HG02588 (cell line): Measurements from ENCODE around the gene RBBP5.

Experiments
- ATAC-seq: cut with Tn5 transposase; IDR thresholded peaks from one replicate; pipeline ENCODE4 v1.9.1; 2021; ENCODE audit warnings: mild to moderate bottlenecking, moderate library complexity; ENCODE audit not compliant: unreplicated experiment

The RBBP5 gene

DNA sequence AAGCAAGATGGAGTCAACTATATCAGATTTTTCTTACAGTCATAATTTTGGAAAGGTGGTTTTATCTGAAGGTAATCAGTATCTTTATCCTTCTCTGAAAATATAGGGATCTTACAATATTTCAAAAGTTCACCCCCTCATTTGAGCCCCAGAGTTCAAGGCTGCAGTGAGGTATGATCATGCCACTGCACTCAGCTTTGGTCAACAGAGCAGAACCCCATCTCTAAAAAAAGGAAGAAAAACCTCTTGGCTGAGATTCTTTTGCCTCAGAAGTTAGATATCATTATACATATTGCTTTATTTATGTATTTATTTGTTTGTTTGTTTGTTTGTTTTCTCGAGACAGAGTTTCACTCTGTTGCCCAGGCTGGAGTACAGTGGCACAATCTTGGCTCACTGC lies 11.5 kb upstream of the RBBP5 start:
- no peak for ATAC-seq

DNA sequence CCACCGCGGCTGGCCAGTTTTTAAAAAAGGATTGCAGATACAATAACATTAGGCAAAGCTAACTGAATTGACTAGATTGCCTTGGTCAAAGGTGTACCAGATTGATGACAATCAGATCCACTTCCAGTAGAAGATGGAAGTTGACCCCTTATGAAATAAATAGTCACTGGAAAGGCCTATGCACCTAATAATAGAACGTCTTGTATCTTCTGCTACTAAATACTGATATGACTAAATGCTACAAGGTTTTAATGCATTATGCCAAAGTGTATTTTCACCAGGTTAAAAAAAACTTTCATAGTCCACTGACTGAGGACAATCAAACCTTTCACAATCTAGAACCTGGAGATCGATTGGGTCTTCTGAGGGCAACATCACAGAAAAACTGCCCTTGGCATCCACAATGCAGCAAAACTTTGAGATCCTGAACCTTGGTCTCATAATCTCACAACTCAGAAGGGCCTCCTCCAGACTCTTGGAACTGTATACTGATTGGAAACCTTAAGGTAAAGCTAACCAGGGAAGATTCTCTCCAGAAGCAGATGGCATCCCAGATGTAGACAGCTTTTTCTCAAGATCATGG lies 7.8 kb upstream of the RBBP5 start:
- no peak for ATAC-seq

- no peak for ATAC-seq
Measured at GRCh38 chr1:205128050-205128449, 6.3 kb upstream of the RBBP5 start.

GRCh38 chr1:205127646-205128045 lies 5.9 kb upstream of the RBBP5 start:
- no peak for ATAC-seq

DNA sequence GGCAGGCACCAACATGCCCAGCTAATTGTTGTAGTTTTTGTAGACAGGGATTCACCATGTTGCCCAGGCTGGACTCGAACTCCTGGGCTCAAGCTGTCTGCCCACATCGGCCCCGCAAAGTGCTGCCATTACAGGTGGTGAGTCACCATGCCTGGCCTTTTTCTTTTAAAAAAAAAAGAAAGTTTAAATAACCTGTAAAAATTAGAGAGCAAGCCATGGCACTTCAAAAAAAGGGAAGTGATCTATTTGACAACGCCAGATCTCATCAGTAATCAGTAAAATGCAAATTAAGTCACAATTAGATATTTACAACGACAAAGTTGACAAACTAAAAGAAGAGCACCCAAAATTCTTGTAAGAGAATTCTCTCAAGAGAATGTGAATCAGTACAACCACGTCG lies 2.9 kb upstream of the RBBP5 start:
- ATAC-seq, result no peak

DNA sequence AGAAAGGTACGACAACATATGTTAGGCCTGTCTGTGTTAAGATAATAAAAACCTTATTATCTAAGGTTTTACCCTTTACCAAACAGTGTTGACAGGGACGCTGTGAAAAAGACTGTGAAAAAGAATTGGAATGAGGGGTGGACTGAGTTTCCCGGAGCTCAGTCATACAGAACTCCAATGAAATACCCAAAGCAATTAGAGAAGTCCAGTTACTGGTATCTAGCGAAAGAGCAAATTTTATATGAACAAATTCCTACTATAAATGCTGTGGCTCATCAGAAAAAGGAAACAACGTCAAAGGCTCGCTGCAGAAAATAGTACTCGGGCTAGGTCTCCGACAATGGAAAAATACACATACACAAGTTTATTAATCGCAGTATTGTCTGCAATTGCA lies 708 bp upstream of the RBBP5 start:
- ATAC-seq, result peak; percentile 5

DNA sequence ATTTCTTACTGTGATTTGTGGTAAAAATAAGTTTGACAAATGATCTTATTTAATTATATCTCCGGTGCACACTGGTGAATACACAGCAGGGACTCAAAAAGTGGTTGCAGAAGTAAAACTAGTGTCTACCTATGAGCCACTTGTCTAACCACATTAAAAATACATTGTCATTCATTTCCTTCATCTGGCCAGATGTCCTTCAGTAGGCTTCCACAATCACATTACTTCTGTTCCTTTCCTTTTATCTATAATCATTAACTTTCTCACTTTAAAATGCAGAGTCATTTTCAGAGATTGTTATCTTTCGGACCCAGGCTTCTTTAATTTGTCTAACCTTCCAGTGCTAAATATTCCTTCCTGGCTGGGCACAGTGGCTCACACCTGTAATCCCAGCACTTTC lies 3.0 kb downstream of the RBBP5 start:
- ATAC-seq, result no peak

DNA sequence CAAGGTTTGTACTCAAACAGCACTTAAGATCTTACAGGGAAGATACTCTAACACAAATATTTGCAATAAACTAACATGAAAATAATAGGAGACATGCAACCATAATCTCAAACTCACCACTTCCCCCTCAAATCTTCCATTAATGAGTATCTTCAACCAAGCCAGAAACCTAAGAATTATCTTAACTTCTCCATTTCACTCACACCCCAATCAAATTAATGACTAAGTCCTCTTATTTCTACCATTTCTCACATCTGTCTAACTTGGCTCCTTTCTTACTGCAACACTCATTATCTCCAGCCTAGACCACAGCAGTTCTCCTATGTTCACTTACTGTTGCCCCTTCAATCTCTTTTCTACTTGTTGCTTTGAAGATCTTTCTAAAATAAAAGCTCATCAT lies 10.4 kb downstream of the RBBP5 start:
- no peak for ATAC-seq

DNA sequence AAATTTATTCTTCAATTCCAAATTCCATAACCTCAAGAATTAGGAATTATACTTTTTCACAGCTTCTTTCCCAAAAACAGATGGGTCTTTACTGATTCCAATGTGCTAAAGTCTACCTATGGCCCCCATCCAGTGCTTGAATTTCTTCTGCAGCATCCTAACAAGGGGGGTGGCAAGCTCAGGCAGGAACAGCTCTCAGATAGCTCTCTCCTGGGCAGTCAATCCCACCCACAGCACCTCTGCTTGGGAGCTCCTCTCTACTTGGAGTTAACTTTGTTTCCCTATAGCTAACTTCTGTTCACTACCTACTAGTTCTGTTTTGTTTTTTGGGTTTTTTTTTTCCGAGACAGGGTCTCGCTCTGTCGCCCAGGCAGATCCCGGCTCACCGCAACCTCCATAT lies 12.1 kb downstream of the RBBP5 start:
- no peak for ATAC-seq

GRCh38 chr1:205109269-205109668 lies 12.5 kb downstream of the RBBP5 start:
- no peak for ATAC-seq

DNA sequence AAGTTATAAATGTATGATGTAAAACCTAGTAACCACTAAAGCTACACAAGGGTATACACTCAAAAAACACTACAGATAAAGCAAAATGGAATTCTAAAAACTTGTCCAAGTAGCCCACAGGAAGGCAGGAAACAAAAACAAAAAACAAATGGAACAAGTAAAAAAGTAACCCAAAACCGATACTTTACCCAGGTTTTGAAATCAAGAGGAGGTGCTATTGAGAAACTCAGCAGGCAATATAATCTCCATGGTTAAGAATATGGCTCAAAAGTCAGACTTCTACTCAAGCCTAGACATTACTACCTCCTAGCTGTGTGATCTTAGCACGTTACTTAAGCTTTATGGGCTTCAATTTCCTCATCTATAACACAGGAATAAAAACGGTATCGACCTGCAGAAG lies 13.3 kb downstream of the RBBP5 start:
- no peak for ATAC-seq

DNA sequence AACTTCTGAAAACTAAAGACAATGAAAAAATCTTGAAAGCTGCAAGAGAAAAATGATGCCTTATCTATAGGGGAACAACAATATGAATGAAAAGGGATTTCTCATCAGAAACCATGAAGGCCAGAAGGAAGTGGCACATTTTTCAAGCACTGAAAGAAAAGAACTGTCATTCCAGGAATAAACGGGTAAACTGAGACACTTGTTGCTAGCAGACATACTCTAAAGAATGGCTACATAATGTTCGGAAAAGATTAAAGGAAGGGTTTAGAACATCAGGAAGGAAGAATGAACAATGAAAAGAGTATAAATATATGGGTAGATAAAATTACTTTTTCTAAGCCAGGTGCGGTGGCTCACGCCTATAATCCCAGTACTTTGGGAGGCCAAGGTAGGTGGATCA lies 14.5 kb downstream of the RBBP5 start:
- ATAC-seq, result no peak

DNA sequence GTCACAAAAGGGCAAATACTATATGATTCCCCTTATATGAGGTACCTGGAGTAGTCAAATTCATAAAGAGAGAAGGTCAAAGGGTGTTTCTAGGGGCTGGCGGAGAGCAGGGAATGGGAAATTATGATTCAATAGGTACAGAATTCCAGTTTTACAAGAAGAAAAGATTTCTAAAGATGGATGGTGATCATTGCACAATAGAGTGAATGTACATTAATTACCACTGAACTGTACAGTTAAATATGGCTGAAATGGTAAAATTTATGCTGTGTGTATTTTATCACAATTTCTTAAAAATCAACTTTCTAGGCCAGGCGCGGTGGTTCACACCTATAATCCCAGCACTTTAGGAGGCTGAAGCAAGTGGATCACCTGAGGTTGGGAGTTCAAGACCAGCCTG lies 19.4 kb downstream of the RBBP5 start:
- ATAC-seq, result no peak

DNA sequence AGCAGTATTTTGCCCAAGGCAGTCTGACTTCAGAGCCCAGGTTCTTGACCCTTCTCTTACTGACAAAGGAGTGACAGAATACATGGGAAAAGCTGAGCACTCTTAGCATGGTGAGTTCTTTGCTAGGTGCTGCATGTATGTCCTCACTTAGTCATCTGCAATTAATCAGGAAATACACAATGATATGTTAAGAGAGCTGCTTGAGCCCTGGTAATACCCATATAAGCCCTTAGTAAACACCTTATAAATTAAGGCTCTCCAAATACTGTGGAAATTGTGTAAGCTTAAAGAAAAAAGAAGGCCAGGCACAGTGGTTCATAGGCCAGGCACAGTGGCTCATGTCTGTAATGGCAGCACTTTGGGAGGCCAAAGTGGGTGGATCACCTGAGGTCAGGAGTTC lies 23.5 kb downstream of the RBBP5 start:
- ATAC-seq, result no peak

DNA sequence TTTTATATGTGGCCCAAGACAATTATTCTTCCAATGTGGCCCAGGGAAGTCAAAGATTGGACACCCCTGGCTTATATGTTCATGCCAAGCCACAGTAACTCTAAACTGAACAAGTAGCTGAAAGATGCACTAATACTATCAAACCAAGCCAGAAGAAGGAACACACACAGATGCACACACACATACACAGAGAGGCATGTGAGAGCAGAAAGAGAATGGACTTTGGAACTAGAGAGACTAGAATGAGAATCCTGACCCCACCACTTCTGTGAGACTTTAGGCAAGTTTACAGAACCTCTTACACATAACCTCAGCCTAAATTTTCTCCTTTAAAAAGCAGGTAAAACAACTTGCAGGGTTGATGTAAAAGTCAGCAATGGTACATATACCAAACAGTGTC lies 26.4 kb downstream of the RBBP5 start:
- no peak for ATAC-seq

DNA sequence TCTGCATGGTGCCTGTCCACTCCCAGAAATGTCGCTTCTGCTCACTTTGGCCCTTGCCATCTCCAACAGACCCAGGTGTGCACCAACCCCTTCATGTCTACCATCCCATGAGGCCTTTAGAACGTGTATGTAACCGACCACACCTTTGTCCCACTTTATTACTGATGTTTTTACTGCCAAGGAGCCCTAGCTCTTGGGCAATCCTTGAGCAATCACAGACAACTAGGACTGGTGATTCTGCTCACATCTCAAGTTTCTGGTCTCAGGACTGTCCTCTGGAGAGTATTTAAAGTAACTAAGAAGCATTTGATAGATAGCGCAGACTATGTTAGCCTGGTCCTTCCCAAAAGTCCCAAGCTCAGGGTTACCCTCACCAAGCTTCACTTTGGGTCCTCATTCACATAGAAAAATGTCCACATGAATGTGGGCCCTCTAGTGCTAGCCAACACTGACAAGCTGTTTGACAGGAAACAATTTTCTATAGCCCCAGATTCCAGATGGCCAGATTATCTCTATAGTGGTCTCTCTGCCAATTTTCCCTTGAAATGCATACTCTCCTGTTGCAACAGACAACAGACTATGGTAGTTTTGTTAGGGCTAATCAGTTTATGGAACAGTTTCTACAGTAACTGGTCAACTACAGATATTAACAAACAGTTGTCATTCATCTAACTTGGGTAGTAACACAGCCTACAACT lies 30.6 kb downstream of the RBBP5 start:
- ATAC-seq, result no peak

DNA sequence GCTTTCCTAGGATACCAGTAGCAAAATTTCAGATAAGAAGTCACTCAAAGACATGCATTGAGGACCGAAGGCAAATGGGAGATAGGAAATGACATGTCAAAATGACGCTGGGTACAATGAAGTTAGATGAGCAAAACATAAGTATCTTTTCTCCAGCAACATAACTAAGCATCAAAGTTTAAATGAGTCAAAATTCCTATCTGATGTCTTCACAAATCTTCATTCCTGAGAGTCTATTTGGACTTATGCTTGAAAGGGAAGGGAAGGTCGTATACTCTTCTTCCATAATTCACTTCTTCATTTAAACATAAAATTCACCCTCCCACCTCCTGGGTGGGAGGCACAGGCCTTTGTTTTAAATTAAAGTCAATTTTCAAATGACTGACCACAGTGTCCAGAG lies 33.4 kb downstream of the RBBP5 start:
- ATAC-seq, result no peak

DNA sequence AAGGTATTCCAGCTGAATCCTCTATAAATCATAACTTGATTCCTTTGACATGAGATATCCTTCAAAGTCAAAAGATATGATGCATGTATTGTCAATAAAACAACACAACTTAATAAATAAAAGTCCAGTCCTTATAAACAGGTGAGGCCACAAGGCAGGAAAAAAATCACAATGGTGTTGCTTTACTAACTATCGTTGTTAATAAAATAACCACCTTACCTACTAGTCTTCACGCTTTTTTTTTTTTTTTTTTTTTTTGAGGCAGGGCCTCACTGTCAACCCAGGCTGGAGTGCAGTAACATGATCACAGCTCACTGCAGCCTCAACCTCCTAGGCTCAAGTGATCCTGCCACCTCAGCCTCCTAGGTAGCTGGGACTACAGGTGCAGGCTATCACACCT lies 37.4 kb downstream of the RBBP5 start, which contains the start of gene TMEM81:
Gene TMEM81, minus strand, starts transcription at position 101 of the 400 bp plus-strand sequence. CDS start 140 bp downstream, outside the sequence.
- no peak for ATAC-seq

DNA sequence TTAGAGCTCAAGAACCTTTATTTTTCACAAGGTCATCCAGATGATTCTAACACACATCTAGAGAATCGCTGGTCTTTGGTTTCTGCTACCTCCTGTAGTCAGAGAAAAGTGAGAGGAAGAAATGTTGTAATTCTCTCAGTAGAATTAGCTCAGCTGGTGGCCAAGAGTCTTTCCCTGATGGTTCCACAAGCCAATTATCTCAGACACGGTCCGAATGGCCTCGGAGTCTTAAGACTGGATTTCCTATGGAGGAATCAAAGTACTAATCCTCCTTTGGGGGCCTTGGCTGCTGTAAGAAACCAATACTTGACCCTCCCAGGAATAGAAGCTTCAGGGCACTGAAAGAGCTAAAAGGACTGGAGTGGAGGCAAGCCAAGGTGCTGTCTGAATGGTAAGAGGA lies 39.3 kb downstream of the RBBP5 start:
- ATAC-seq, result no peak

DNA sequence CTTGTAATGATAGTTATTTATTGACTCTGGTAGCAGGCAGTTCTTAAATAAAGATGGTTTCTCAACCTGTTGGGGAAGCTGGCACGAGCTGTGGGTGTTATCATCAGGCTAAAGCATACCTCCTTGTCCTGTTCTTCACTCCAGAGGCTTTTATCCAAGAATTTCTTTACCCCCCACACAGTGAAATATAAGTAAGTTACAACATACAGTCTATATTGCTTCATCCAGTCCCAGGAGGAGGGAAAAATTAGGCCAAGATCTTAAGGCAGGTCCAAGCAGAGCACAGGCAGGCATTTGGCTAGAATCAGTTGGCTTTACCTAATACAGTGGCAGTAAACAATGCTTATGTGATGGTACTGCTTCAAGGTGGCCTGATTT lies 43.9 kb downstream of the RBBP5 start:
- no peak for ATAC-seq

DNA sequence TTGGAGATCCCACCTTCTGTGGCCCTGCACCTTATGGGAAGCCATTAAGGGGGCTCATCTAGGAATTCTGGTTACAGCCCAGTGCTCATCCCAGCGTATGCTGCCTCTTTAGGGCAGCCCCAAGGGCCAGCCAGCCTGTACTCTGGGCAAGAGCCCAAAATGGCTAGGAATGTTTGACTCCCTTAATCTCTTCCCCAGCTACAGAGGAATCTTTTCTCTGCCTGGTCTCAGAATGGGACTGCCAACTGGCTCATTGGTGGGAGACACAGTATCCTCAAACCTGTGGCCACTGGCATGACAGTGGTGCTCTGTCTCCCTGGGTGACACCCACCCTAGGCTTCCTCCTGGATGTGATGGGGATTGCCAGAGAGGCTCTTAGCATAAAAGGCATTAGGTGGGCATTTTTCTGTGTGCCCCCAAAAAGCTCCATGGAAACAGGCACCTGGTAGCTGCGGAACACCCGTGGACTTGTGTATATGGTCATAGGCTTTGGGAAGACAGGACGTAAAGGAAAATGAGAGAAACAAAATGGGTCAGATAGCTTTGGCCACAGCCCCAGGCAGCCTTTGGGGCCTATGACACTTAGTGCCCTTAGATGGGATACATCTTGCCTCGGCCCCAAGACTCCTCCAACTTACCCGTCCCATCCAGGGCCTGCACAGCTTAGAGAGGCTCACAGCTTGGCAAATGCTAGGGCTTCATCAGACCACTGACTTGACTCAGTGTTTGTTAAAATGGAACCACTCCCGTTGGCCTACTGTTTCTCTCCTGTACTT lies 44.4 kb downstream of the RBBP5 start:
- ATAC-seq, result no peak

GRCh38 chr1:205076245-205076761 lies 45.5 kb downstream of the RBBP5 start:
- ATAC-seq, result no peak
